ENCODE measurements around the gene USP20.

DNA sequence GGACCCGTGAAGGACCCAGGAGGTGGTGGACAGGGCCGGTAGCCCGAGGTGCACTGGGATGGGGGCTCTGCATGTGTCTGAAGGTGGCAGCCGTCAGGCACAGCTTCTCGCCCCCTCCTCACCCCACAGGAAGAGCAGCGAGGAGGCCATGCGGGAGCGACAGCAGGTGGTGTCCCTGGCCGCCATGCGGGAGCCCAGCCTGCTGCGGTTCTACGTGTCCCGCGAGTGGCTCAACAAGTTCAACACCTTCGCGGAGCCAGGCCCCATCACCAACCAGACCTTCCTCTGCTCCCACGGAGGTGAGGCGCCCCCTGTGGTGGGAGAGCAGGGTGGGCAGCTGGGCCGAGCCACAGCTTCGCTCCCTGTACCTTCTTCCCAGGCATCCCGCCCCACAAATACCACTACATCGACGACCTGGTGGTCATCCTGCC lies 39.9 kb downstream of the USP20 start:
- TF ChIP-seq, protein P1, sequence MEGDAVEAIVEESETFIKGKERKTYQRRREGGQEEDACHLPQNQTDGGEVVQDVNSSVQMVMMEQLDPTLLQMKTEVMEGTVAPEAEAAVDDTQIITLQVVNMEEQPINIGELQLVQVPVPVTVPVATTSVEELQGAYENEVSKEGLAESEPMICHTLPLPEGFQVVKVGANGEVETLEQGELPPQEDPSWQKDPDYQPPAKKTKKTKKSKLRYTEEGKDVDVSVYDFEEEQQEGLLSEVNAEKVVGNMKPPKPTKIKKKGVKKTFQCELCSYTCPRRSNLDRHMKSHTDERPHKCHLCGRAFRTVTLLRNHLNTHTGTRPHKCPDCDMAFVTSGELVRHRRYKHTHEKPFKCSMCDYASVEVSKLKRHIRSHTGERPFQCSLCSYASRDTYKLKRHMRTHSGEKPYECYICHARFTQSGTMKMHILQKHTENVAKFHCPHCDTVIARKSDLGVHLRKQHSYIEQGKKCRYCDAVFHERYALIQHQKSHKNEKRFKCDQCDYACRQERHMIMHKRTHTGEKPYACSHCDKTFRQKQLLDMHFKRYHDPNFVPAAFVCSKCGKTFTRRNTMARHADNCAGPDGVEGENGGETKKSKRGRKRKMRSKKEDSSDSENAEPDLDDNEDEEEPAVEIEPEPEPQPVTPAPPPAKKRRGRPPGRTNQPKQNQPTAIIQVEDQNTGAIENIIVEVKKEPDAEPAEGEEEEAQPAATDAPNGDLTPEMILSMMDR (IDR thresholded peaks at IDR 0.05) = no peak
- TF ChIP-seq POLR2A (IDR thresholded peaks at IDR 0.05) = no peak
